Measurements from ENCODE around the gene FGFBP2. TPM values are rescaled to one million over a fixed set of nuclear protein-coding genes. Genes with fewer than 3 reads are reported as not detected.

Gene FGFBP2
- total and polyA plus RNA-seq, 8 donors, result 0.37 to 6.0 (median 1.0) TPM; not detected in 1

GRCh38 chr4:15942283-15942682, 20.7 kb downstream of the FGFBP2 start:
- DNase-seq, result no peak

GRCh38 chr4:15938640-15939039, 24.3 kb downstream of the FGFBP2 start, which contains the start of gene FGFBP1:
Gene FGFBP1 (minus strand): TSS chr4:15938740. CDS start chr4:15936632, 2,108 bp downstream.
- no peak within 1 kb of the TSS for H3K4me3 ChIP-seq
- H3K27ac ChIP-seq, result no peak within 1 kb of the TSS
- H3K36me3 ChIP-seq, result no peaks in the 10 kb centered on the region
- intact Hi-C loops (cut with DNase I; ENCODE audit: low total_unique reads), result no loop called here
- TF ChIP-seq POLR2A (IDR thresholded peaks at IDR 0.05) (no peak), POLR2AphosphoS5 (IDR thresholded peaks at IDR 0.05) (no peak), CTCF (IDR thresholded peaks at IDR 0.05) (no peak), EP300 (IDR thresholded peaks at IDR 0.05) (no peak)
- peaks cover 0 to 6% (median 0%) of the 10 kb centered on the region in 3 donors for H3K27me3 ChIP-seq
- no peaks in the 10 kb centered on the region for H3K9me3 ChIP-seq
- WGBS, 5 donors, result 57 to 68% (median 62%) methylated on average over 4 of the region's 4 CpGs
- no peaks in the 10 kb centered on the region for H3K4me1 ChIP-seq
- no peak for DNase-seq

More at GRCh38 chr4:15942283-15942682, 20.7 kb downstream of the FGFBP2 start:
- Histone ChIP-seq H3K27ac (no peak overlapping the region), H3K9me3 (no peaks in the 10 kb centered on the region), H3K4me3 (no peak overlapping the region), H3K27me3 (peaks cover 0 to 6% (median 0%) of the 10 kb centered on the region in 3 donors), H3K4me1 (no peaks in the 10 kb centered on the region), H3K36me3 (no peaks in the 10 kb centered on the region)
- WGBS, 5 donors, result 82 to 97% (median 95%) methylated on average over 1 of the region's 1 CpG
- intact Hi-C loops (cut with DNase I; ENCODE audit: low total_unique reads), result no loop called here
- TF ChIP-seq POLR2A (IDR thresholded peaks at IDR 0.05), result no peak
- no peak for TF ChIP-seq POLR2AphosphoS5 (IDR thresholded peaks at IDR 0.05)
- no peak for TF ChIP-seq EP300 (IDR thresholded peaks at IDR 0.05)
- TF ChIP-seq CTCF (IDR thresholded peaks at IDR 0.05), result no peak

- Histone ChIP-seq H3K27me3 (peaks cover 0 to 6% (median 0%) of the 10 kb centered on the region in 3 donors), H3K9me3 (no peaks in the 10 kb centered on the region), H3K4me1 (no peaks in the 10 kb centered on the region), H3K4me3 (no peak overlapping the region), H3K27ac (no peak overlapping the region), H3K36me3 (no peaks in the 10 kb centered on the region)
- no peak for TF ChIP-seq POLR2A (IDR thresholded peaks at IDR 0.05)
- TF ChIP-seq POLR2AphosphoS5 (IDR thresholded peaks at IDR 0.05), result no peak
- no peak for TF ChIP-seq CTCF (IDR thresholded peaks at IDR 0.05)
- no peak for TF ChIP-seq EP300 (IDR thresholded peaks at IDR 0.05)
- DNase-seq, result peak; percentile 34 to 67
- 17 to 47% (median 25%) methylated on average over 5 to 8 of the region's 8 CpGs for WGBS, 5 donors
- intact Hi-C loops (cut with DNase I; ENCODE audit: low total_unique reads), result no loop called here
Measured at GRCh38 chr4:15938182-15938581, 24.8 kb downstream of the FGFBP2 start.

GRCh38 chr4:15936495-15936894, 26.5 kb downstream of the FGFBP2 start:
- DNase-seq, result peak; percentile 38 to 59
- Histone ChIP-seq H3K4me1 (no peaks in the 10 kb centered on the region), H3K36me3 (no peaks in the 10 kb centered on the region), H3K4me3 (no peak overlapping the region), H3K27me3 (peaks cover 0 to 10% (median 0%) of the 10 kb centered on the region in 3 donors), H3K27ac (no peak overlapping the region), H3K9me3 (no peaks in the 10 kb centered on the region)
- TF ChIP-seq EP300 (IDR thresholded peaks at IDR 0.05), result no peak
- no peak for TF ChIP-seq POLR2A (IDR thresholded peaks at IDR 0.05)
- TF ChIP-seq CTCF (IDR thresholded peaks at IDR 0.05), result no peak
- TF ChIP-seq POLR2AphosphoS5 (IDR thresholded peaks at IDR 0.05), result no peak
- 41 to 62% (median 56%) methylated on average over 4 of the region's 4 CpGs for WGBS, 5 donors
- intact Hi-C loops (cut with DNase I; ENCODE audit: low total_unique reads), result no loop called here

Data from stomach (tissue), 9 donors.